ENCODE measurements around the gene TMEM167A.

Gene TMEM167A

GRCh38 chr5:83090169-83090568 is 13.0 kb upstream of the TMEM167A start:
- no peak overlapping the region for H3K18ac ChIP-seq (ENCODE audit: low read depth in 1 of 2, low read length in 2 of 2)
- 87% methylated on average over 2 of the region's 3 CpGs for WGBS
- no peak overlapping the region for H3K23ac ChIP-seq (ENCODE audit: low read length in 2 of 2)
- H3K36me3 ChIP-seq (ENCODE audit: control insufficient read depth in 1 of 2, insufficient read depth in 2 of 2, low read depth in 1 of 2, low read length in 2 of 2): no peaks in the 10 kb centered on the region
- H2BK5ac ChIP-seq (ENCODE audit: low read depth, low read length, poor library complexity, severe bottlenecking): no peak overlapping the region
- no peak overlapping the region for H3K27ac ChIP-seq (ENCODE audit: low read length, poor library complexity, severe bottlenecking)
- no peak overlapping the region for H3K4ac ChIP-seq (ENCODE audit: low read depth in 1 of 2, low read length in 2 of 2)
- no peak overlapping the region for H3K4me2 ChIP-seq (ENCODE audit: low read length, poor library complexity, severe bottlenecking)
- H3K9ac ChIP-seq (ENCODE audit: low read length): no peak overlapping the region
- H3K4me3 ChIP-seq (ENCODE audit: insufficient read depth in 1 of 2, low read depth in 1 of 2, low read length in 2 of 2): no peak overlapping the region
- peaks cover 18% of the 10 kb centered on the region for H3K9me3 ChIP-seq (ENCODE audit: control insufficient read depth, low read length)
- H2BK120ac ChIP-seq (ENCODE audit: low read depth, low read length): no peak overlapping the region
- no peaks in the 10 kb centered on the region for H3K27me3 ChIP-seq (ENCODE audit: control insufficient read depth in 1 of 2, insufficient read depth in 1 of 2, low read length in 2 of 2)
- H4K91ac ChIP-seq (ENCODE audit: low read length): no peak overlapping the region
- H3K14ac ChIP-seq (ENCODE audit: low read length in 2 of 2): no peak overlapping the region
- no peak for DNase-seq
- no peak overlapping the region for H2AK5ac ChIP-seq (ENCODE audit: low read length, severe bottlenecking)
- no peak overlapping the region for H2BK12ac ChIP-seq (ENCODE audit: low read length in 2 of 2)
- no peak overlapping the region for H2AFZ ChIP-seq (ENCODE audit: low read depth, low read length)
- no peak overlapping the region for H2BK15ac ChIP-seq (ENCODE audit: low read depth, poor library complexity, severe bottlenecking)
- H4K8ac ChIP-seq (ENCODE audit: low read length): no peak overlapping the region
- H3K4me1 ChIP-seq (ENCODE audit: control insufficient read depth, insufficient read depth, low read depth, low read length): no peaks in the 10 kb centered on the region
- peaks cover 10% of the 10 kb centered on the region for H3K79me1 ChIP-seq (replicated peaks; ENCODE audit: low read length, poor library complexity, severe bottlenecking)

DNA sequence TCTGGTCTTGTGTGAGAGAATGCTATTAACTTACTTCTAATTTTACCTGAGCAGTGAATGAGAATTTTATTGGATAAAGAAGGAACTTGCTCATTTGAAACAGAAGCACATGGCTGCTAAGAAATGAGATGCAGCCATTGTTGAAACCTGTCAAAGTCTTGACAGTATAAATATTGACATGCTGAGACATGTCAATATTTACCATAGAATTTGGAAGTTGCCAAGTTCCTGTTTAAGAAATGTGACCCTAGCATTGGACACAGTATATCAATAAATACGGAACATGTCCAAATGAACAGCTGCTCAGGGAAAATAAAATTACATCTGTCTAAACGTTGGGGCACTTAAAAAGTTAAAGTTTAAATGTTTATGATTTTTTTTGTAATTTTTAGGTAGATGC is 7.9 kb upstream of the TMEM167A start:
- Histone ChIP-seq H3K9ac (ENCODE audit: low read length) (no peak overlapping the region), H2BK12ac (ENCODE audit: low read length in 2 of 2) (no peak overlapping the region), H3K79me1 (replicated peaks; ENCODE audit: low read length, poor library complexity, severe bottlenecking) (peaks cover 8% of the 10 kb centered on the region), H3K4ac (ENCODE audit: low read depth in 1 of 2, low read length in 2 of 2) (no peak overlapping the region), H2BK120ac (ENCODE audit: low read depth, low read length) (no peak overlapping the region), H3K27ac (ENCODE audit: low read length, poor library complexity, severe bottlenecking) (no peak overlapping the region), H3K27me3 (ENCODE audit: control insufficient read depth in 1 of 2, insufficient read depth in 1 of 2, low read length in 2 of 2) (no peaks in the 10 kb centered on the region), H2AFZ (ENCODE audit: low read depth, low read length) (no peak overlapping the region), H2BK15ac (ENCODE audit: low read depth, poor library complexity, severe bottlenecking) (no peak overlapping the region), H3K4me2 (ENCODE audit: low read length, poor library complexity, severe bottlenecking) (no peak overlapping the region), H2BK5ac (ENCODE audit: low read depth, low read length, poor library complexity, severe bottlenecking) (no peak overlapping the region), H4K8ac (ENCODE audit: low read length) (no peak overlapping the region), H4K91ac (ENCODE audit: low read length) (no peak overlapping the region), H3K36me3 (ENCODE audit: control insufficient read depth in 1 of 2, insufficient read depth in 2 of 2, low read depth in 1 of 2, low read length in 2 of 2) (no peaks in the 10 kb centered on the region), H3K18ac (ENCODE audit: low read depth in 1 of 2, low read length in 2 of 2) (no peak overlapping the region), H3K14ac (ENCODE audit: low read length in 2 of 2) (no peak overlapping the region), H3K4me3 (ENCODE audit: insufficient read depth in 1 of 2, low read depth in 1 of 2, low read length in 2 of 2) (no peak overlapping the region), H3K9me3 (ENCODE audit: control insufficient read depth, low read length) (no peaks in the 10 kb centered on the region), H3K4me1 (ENCODE audit: control insufficient read depth, insufficient read depth, low read depth, low read length) (no peaks in the 10 kb centered on the region), H3K23ac (ENCODE audit: low read length in 2 of 2) (no peak overlapping the region), H2AK5ac (ENCODE audit: low read length, severe bottlenecking) (no peak overlapping the region)
- no peak for DNase-seq
- WGBS: 85% methylated on average over 2 of the region's 2 CpGs

DNA sequence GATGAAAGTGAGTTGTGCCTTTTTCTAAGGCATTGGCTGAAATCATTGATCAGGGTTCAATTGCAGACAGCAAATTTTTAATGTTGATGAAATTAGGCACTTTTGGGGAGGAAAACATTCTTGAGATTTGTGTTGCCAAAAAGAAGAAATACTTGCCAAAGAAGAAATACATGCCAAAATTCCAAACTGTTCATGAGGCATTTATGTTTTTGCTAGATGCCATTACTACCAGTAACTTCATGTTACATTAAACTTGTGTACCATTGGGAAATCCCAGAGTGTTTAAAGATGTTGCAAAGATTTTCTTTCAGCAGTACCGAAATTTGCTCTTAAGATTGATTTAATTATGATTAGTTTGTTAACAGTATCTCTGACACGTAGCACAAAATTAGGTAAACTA is 7.1 kb upstream of the TMEM167A start:
- no peak overlapping the region for H3K18ac ChIP-seq (ENCODE audit: low read depth in 1 of 2, low read length in 2 of 2)
- no peak overlapping the region for H2BK5ac ChIP-seq (ENCODE audit: low read depth, low read length, poor library complexity, severe bottlenecking)
- H2AFZ ChIP-seq (ENCODE audit: low read depth, low read length): no peak overlapping the region
- no peak for DNase-seq
- H3K4me1 ChIP-seq (ENCODE audit: control insufficient read depth, insufficient read depth, low read depth, low read length): no peaks in the 10 kb centered on the region
- H3K27ac ChIP-seq (ENCODE audit: low read length, poor library complexity, severe bottlenecking): no peak overlapping the region
- H4K8ac ChIP-seq (ENCODE audit: low read length): no peak overlapping the region
- no peak overlapping the region for H3K14ac ChIP-seq (ENCODE audit: low read length in 2 of 2)
- H3K4me3 ChIP-seq (ENCODE audit: insufficient read depth in 1 of 2, low read depth in 1 of 2, low read length in 2 of 2): no peak overlapping the region
- no peak overlapping the region for H4K91ac ChIP-seq (ENCODE audit: low read length)
- H2BK12ac ChIP-seq (ENCODE audit: low read length in 2 of 2): no peak overlapping the region
- H3K4ac ChIP-seq (ENCODE audit: low read depth in 1 of 2, low read length in 2 of 2): no peak overlapping the region
- H3K79me1 ChIP-seq (replicated peaks; ENCODE audit: low read length, poor library complexity, severe bottlenecking): peaks cover 9% of the 10 kb centered on the region
- no peak overlapping the region for H2AK5ac ChIP-seq (ENCODE audit: low read length, severe bottlenecking)
- H2BK120ac ChIP-seq (ENCODE audit: low read depth, low read length): no peak overlapping the region
- H3K27me3 ChIP-seq (ENCODE audit: control insufficient read depth in 1 of 2, insufficient read depth in 1 of 2, low read length in 2 of 2): no peaks in the 10 kb centered on the region
- no peaks in the 10 kb centered on the region for H3K9me3 ChIP-seq (ENCODE audit: control insufficient read depth, low read length)
- H3K23ac ChIP-seq (ENCODE audit: low read length in 2 of 2): no peak overlapping the region
- H3K4me2 ChIP-seq (ENCODE audit: low read length, poor library complexity, severe bottlenecking): no peak overlapping the region
- no peaks in the 10 kb centered on the region for H3K36me3 ChIP-seq (ENCODE audit: control insufficient read depth in 1 of 2, insufficient read depth in 2 of 2, low read depth in 1 of 2, low read length in 2 of 2)
- H3K9ac ChIP-seq (ENCODE audit: low read length): no peak overlapping the region
- 90% methylated on average over 2 of the region's 2 CpGs for WGBS
- no peak overlapping the region for H2BK15ac ChIP-seq (ENCODE audit: low read depth, poor library complexity, severe bottlenecking)

GRCh38 chr5:83082750-83083149 is 5.6 kb upstream of the TMEM167A start:
- H2AFZ ChIP-seq (ENCODE audit: low read depth, low read length): no peak overlapping the region
- H3K18ac ChIP-seq (ENCODE audit: low read depth in 1 of 2, low read length in 2 of 2): no peak overlapping the region
- H4K8ac ChIP-seq (ENCODE audit: low read length): no peak overlapping the region
- H3K27me3 ChIP-seq (ENCODE audit: control insufficient read depth in 1 of 2, insufficient read depth in 1 of 2, low read length in 2 of 2): no peaks in the 10 kb centered on the region
- DNase-seq: no peak
- no peak overlapping the region for H2BK15ac ChIP-seq (ENCODE audit: low read depth, poor library complexity, severe bottlenecking)
- no peak overlapping the region for H3K14ac ChIP-seq (ENCODE audit: low read length in 2 of 2)
- H4K91ac ChIP-seq (ENCODE audit: low read length): no peak overlapping the region
- H3K4me1 ChIP-seq (ENCODE audit: control insufficient read depth, insufficient read depth, low read depth, low read length): no peaks in the 10 kb centered on the region
- peaks cover 11% of the 10 kb centered on the region for H3K79me1 ChIP-seq (replicated peaks; ENCODE audit: low read length, poor library complexity, severe bottlenecking)
- no peak overlapping the region for H3K23ac ChIP-seq (ENCODE audit: low read length in 2 of 2)
- no peak overlapping the region for H3K4me3 ChIP-seq (ENCODE audit: insufficient read depth in 1 of 2, low read depth in 1 of 2, low read length in 2 of 2)
- H3K4ac ChIP-seq (ENCODE audit: low read depth in 1 of 2, low read length in 2 of 2): no peak overlapping the region
- H3K27ac ChIP-seq (ENCODE audit: low read length, poor library complexity, severe bottlenecking): no peak overlapping the region
- H3K4me2 ChIP-seq (ENCODE audit: low read length, poor library complexity, severe bottlenecking): no peak overlapping the region
- no peak overlapping the region for H3K9ac ChIP-seq (ENCODE audit: low read length)
- H2AK5ac ChIP-seq (ENCODE audit: low read length, severe bottlenecking): no peak overlapping the region
- H2BK120ac ChIP-seq (ENCODE audit: low read depth, low read length): no peak overlapping the region
- no peaks in the 10 kb centered on the region for H3K36me3 ChIP-seq (ENCODE audit: control insufficient read depth in 1 of 2, insufficient read depth in 2 of 2, low read depth in 1 of 2, low read length in 2 of 2)
- no peak overlapping the region for H2BK12ac ChIP-seq (ENCODE audit: low read length in 2 of 2)
- H3K9me3 ChIP-seq (ENCODE audit: control insufficient read depth, low read length): no peaks in the 10 kb centered on the region
- H2BK5ac ChIP-seq (ENCODE audit: low read depth, low read length, poor library complexity, severe bottlenecking): no peak overlapping the region

All from mesenchymal stem cell (in vitro differentiated cells and primary cell).